Endothelial cell (in vitro differentiated cells): ENCODE data around the gene QKI. TPM values are rescaled to one million over a fixed set of nuclear protein-coding genes. Genes with fewer than 3 reads are reported as not detected.

Experiments used
- DNase-seq: peaks from one replicate; pipeline ENCODE4 v3.0.0; 2021; ENCODE audit warnings: low spot score
- H3K27ac Mint-ChIP-seq: one replicate; pipeline ENCODE4 v1.8.0; 2021; ENCODE audit warnings: mixed read lengths, inconsistent platforms; ENCODE audit not compliant: unreplicated experiment
- H3K27me3 Mint-ChIP-seq: one replicate; pipeline ENCODE4 v1.8.0; 2021; ENCODE audit warnings: mild to moderate bottlenecking, moderate library complexity, mixed read lengths, inconsistent platforms; ENCODE audit not compliant: unreplicated experiment
- H3K36me3 Mint-ChIP-seq: one replicate; pipeline ENCODE4 v1.8.0; 2021; ENCODE audit warnings: mild to moderate bottlenecking, low read depth, mixed read lengths, inconsistent platforms; ENCODE audit not compliant: unreplicated experiment
- H3K4me1 Mint-ChIP-seq: one replicate; pipeline ENCODE4 v1.8.0; 2021; ENCODE audit warnings: mild to moderate bottlenecking, mixed read lengths, inconsistent platforms; ENCODE audit not compliant: unreplicated experiment
- H3K4me3 Mint-ChIP-seq: one replicate; pipeline ENCODE4 v1.8.0; 2021; ENCODE audit warnings: mild to moderate bottlenecking, mixed read lengths, inconsistent platforms; ENCODE audit not compliant: unreplicated experiment
- H3K9me3 Mint-ChIP-seq: one replicate; pipeline ENCODE4 v1.8.0; 2021; ENCODE audit warnings: mixed read lengths, inconsistent platforms; ENCODE audit not compliant: unreplicated experiment
- CTCF ChIP-seq: fragments of 200-600 bp; sonication (generic); IDR thresholded peaks from one replicate; pipeline ENCODE4 v1.5.0; 2021; ENCODE audit warnings: antibody characterized with exemption; ENCODE audit not compliant: unreplicated experiment
- total RNA-seq: library from RNA; stranded (reverse); fragmentation: NEBNext Ultra II Directional; extraction: Animal tissue kit (Norgen Biotek cat#: 25700); gene quantifications from one replicate; pipeline ENCODE4 v1.2.1, GENCODE V29; 2021; ENCODE audit not compliant: unreplicated experiment

The QKI gene
- total RNA-seq, 1 donor from 2014 or later: 326 TPM

GRCh38 chr6:163415620-163416556 lies 1.4 kb downstream of the QKI start:
- no peaks in the 10 kb centered on the region for H3K9me3 Mint-ChIP-seq
- DNase-seq: peak; percentile 24
- peaks cover 48% of the 10 kb centered on the region for H3K4me1 Mint-ChIP-seq

GRCh38 chr6:163416557-163417253 lies 2.2 kb downstream of the QKI start:
- Mint-ChIP-seq H3K36me3 (peaks cover 15% of the 10 kb centered on the region), H3K9me3 (no peaks in the 10 kb centered on the region), H3K4me3 (peak overlapping the region; percentile 100), H3K4me1 (peaks cover 40% of the 10 kb centered on the region), H3K27me3 (peaks cover 16% of the 10 kb centered on the region), H3K27ac (peak overlapping the region; percentile 100)
- peak; percentile 53 for DNase-seq
- peak; percentile 84 for TF ChIP-seq CTCF

More at GRCh38 chr6:163415620-163416556, 1.4 kb downstream of the QKI start:
- H3K4me3 Mint-ChIP-seq: peak overlapping the region; percentile 100
- TF ChIP-seq CTCF: no peak
- H3K27me3 Mint-ChIP-seq: peaks cover 17% of the 10 kb centered on the region
- peaks cover 20% of the 10 kb centered on the region for H3K36me3 Mint-ChIP-seq
- H3K27ac Mint-ChIP-seq: peak overlapping the region; percentile 100

- peak overlapping the region; percentile 100 for H3K27ac Mint-ChIP-seq
- H3K9me3 Mint-ChIP-seq: no peaks in the 10 kb centered on the region
- no peak for TF ChIP-seq CTCF
- H3K36me3 Mint-ChIP-seq: peaks cover 15% of the 10 kb centered on the region
- no peak for DNase-seq
- peaks cover 43% of the 10 kb centered on the region for H3K4me1 Mint-ChIP-seq
- H3K27me3 Mint-ChIP-seq: peaks cover 16% of the 10 kb centered on the region
- H3K4me3 Mint-ChIP-seq: peak overlapping the region; percentile 100
These were observed 3.1 kb downstream of the QKI start for GRCh38 chr6:163417595-163417994.

GRCh38 chr6:163418311-163419029 lies 4.0 kb downstream of the QKI start:
- Mint-ChIP-seq H3K27me3 (peaks cover 10% of the 10 kb centered on the region), H3K4me1 (peaks cover 42% of the 10 kb centered on the region), H3K4me3 (peak overlapping the region; percentile 91), H3K9me3 (no peaks in the 10 kb centered on the region), H3K27ac (peak overlapping the region; percentile 97), H3K36me3 (peaks cover 10% of the 10 kb centered on the region)
- no peak for TF ChIP-seq CTCF
- no peak for DNase-seq
